OCI-LY1 (cell line): ENCODE data around the gene ADCK1.

Source experiments
- H2AFZ ChIP-seq: fragments of 200-600 bp; sonication (generic), shearing (Covaris generic); 2 replicates; pipeline ENCODE4 v1.6.0; 2014; ENCODE audit warnings: antibody characterized with exemption, mild to moderate bottlenecking, low read length
- H3F3A ChIP-seq: fragments of 200-600 bp; sonication (generic), shearing (Covaris generic); 2 replicates; pipeline ENCODE4 v1.6.0; 2014; ENCODE audit warnings: mild to moderate bottlenecking, antibody characterized with exemption, low read length, moderate library complexity; ENCODE audit not compliant: insufficient read depth
- H3K27ac ChIP-seq: fragments of 200-600 bp; sonication (generic); 2 replicates; pipeline ENCODE4 v1.5.1; 2014; ENCODE audit warnings: low read length, mixed run types, mild to moderate bottlenecking, low read depth; ENCODE audit not compliant: poor library complexity, severe bottlenecking
- H3K27me3 ChIP-seq: fragments of 200-600 bp; sonication (generic); 2 replicates; pipeline ENCODE4 v1.6.0; 2014; ENCODE audit warnings: antibody characterized with exemption, mild to moderate bottlenecking, low read length, moderate library complexity; ENCODE audit not compliant: insufficient read depth
- H3K36me3 ChIP-seq: fragments of 200-600 bp; sonication (generic); 2 replicates; pipeline ENCODE4 v1.6.1; 2014; ENCODE audit warnings: mild to moderate bottlenecking, antibody characterized with exemption, low read length, moderate library complexity, mixed read lengths; ENCODE audit not compliant: insufficient read depth
- H3K4me1 ChIP-seq: fragments of 200-600 bp; sonication (generic); 2 replicates; pipeline ENCODE4 v1.5.1; 2014; ENCODE audit warnings: mild to moderate bottlenecking, low read length, moderate library complexity; ENCODE audit not compliant: insufficient read depth, severe bottlenecking
- H3K4me2 ChIP-seq: fragments of 200-600 bp; sonication (generic), shearing (Covaris generic); 2 replicates; pipeline ENCODE4 v1.6.1; 2014; ENCODE audit warnings: low read length
- H3K4me3 ChIP-seq: fragments of 200-600 bp; sonication (generic); 2 replicates; pipeline ENCODE4 v1.5.1; 2014; ENCODE audit warnings: low read length, low read depth, mild to moderate bottlenecking, mixed read lengths; ENCODE audit not compliant: poor library complexity, severe bottlenecking
- H3K79me2 ChIP-seq: fragments of 200-600 bp; shearing (Covaris generic); 2 replicates; pipeline ENCODE4 v1.6.1; 2016; ENCODE audit warnings: mixed run types, low read length, mixed read lengths; ENCODE audit not compliant: insufficient read depth
- H3K9ac ChIP-seq: fragments of 200-600 bp; sonication (generic), shearing (Covaris generic); 2 replicates; pipeline ENCODE4 v1.6.1; 2014; ENCODE audit warnings: mild to moderate bottlenecking, low read length, mixed read lengths
- H3K9me2 ChIP-seq: fragments of 200-600 bp; sonication (generic), shearing (Covaris generic); 2 replicates; pipeline ENCODE4 v1.6.1; 2014; ENCODE audit warnings: low read depth, mild to moderate bottlenecking, low read length, mixed read lengths
- H3K9me3 ChIP-seq: fragments of 200-600 bp; shearing (Covaris generic); 2 replicates; pipeline ENCODE4 v1.6.1; 2014; ENCODE audit warnings: low read length, mixed read lengths
- H4K20me1 ChIP-seq: fragments of 200-600 bp; sonication (generic), shearing (Covaris generic); 2 replicates; pipeline ENCODE4 v1.6.0; 2016; ENCODE audit warnings: mild to moderate bottlenecking, low read length; ENCODE audit not compliant: insufficient read depth
- EZH2 ChIP-seq: fragments of 200-600 bp; sonication (generic), shearing (Covaris generic); IDR thresholded peaks from 2 replicates; pipeline ENCODE4 v1.8.0; 2017; ENCODE audit warnings: borderline replicate concordance, mixed run types, mild to moderate bottlenecking, antibody characterized with exemption, low read length, moderate library complexity, mixed read lengths
- TF ChIP-seq, protein P1 (sequence below): fragments of 200-600 bp; sonication (generic), shearing (Covaris generic); IDR thresholded peaks from 2 replicates; pipeline ENCODE4 v1.5.1; 2017; ENCODE audit warnings: mild to moderate bottlenecking, antibody characterized with exemption, low read length, moderate library complexity, mixed read lengths

The ADCK1 gene

DNA sequence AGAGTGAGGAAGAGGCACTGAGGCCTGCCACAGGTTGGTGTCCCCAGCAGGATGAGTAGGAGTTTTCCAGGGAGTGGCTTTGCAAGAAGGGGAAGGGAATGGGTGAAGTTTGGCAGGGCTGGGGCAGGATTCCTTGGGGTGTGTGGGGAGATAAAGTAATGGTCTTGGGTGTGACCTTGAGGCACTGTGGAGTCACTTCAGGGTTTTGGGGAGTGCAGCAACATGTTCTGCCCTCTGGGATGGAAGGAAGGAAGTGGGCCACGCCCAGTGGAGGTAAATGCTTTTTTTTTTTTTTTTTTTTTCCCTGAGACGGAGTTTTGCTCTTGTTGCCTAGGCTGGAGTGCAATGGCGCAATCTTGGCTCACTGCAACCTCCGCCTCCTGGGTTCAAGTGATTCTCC, 108.9 kb downstream of the ADCK1 start:
- TF ChIP-seq, protein P1, sequence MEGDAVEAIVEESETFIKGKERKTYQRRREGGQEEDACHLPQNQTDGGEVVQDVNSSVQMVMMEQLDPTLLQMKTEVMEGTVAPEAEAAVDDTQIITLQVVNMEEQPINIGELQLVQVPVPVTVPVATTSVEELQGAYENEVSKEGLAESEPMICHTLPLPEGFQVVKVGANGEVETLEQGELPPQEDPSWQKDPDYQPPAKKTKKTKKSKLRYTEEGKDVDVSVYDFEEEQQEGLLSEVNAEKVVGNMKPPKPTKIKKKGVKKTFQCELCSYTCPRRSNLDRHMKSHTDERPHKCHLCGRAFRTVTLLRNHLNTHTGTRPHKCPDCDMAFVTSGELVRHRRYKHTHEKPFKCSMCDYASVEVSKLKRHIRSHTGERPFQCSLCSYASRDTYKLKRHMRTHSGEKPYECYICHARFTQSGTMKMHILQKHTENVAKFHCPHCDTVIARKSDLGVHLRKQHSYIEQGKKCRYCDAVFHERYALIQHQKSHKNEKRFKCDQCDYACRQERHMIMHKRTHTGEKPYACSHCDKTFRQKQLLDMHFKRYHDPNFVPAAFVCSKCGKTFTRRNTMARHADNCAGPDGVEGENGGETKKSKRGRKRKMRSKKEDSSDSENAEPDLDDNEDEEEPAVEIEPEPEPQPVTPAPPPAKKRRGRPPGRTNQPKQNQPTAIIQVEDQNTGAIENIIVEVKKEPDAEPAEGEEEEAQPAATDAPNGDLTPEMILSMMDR, result no peak
- no peak for TF ChIP-seq EZH2
- no peak overlapping the region for H3K4me2 ChIP-seq
- no peak overlapping the region for H3K9ac ChIP-seq
- no peaks in the 10 kb centered on the region for H3F3A ChIP-seq
- no peaks in the 10 kb centered on the region for H3K36me3 ChIP-seq
- no peak overlapping the region for H2AFZ ChIP-seq
- H4K20me1 ChIP-seq, result no peaks in the 10 kb centered on the region
- H3K9me3 ChIP-seq, result no peaks in the 10 kb centered on the region
- no peak overlapping the region for H3K27ac ChIP-seq
- H3K27me3 ChIP-seq, result no peaks in the 10 kb centered on the region
- H3K4me1 ChIP-seq, result no peaks in the 10 kb centered on the region
- no peaks in the 10 kb centered on the region for H3K9me2 ChIP-seq
- H3K79me2 ChIP-seq, result no peaks in the 10 kb centered on the region
- no peak overlapping the region for H3K4me3 ChIP-seq

GRCh38 chr14:77909911-77910310, 110.0 kb downstream of the ADCK1 start:
- Histone ChIP-seq H4K20me1 (no peaks in the 10 kb centered on the region), H3K36me3 (no peaks in the 10 kb centered on the region), H3F3A (no peaks in the 10 kb centered on the region), H3K9ac (no peak overlapping the region), H3K9me2 (no peaks in the 10 kb centered on the region), H3K79me2 (no peaks in the 10 kb centered on the region), H3K4me1 (no peaks in the 10 kb centered on the region), H2AFZ (no peak overlapping the region), H3K4me2 (no peak overlapping the region), H3K27ac (no peak overlapping the region), H3K27me3 (no peaks in the 10 kb centered on the region), H3K9me3 (no peaks in the 10 kb centered on the region), H3K4me3 (no peak overlapping the region)
- TF ChIP-seq, protein P1, result no peak
- no peak for TF ChIP-seq EZH2

- Histone ChIP-seq H2AFZ (no peak overlapping the region), H3K9ac (no peak overlapping the region), H3K27ac (no peak overlapping the region), H3F3A (no peaks in the 10 kb centered on the region), H3K36me3 (no peaks in the 10 kb centered on the region), H3K79me2 (no peaks in the 10 kb centered on the region), H3K9me3 (no peaks in the 10 kb centered on the region), H3K27me3 (no peaks in the 10 kb centered on the region), H3K9me2 (no peaks in the 10 kb centered on the region), H4K20me1 (no peaks in the 10 kb centered on the region), H3K4me2 (no peak overlapping the region), H3K4me1 (no peaks in the 10 kb centered on the region), H3K4me3 (no peak overlapping the region)
- TF ChIP-seq, protein P1, result no peak
- no peak for TF ChIP-seq EZH2
Measured at GRCh38 chr14:77910506-77910905, 110.6 kb downstream of the ADCK1 start.
